D721Med (cell line): ENCODE data around the gene POP7.

Experiments used
- DNase-seq: peaks from one replicate; pipeline ENCODE4 v3.0.0; 2011; ENCODE audit warnings: low spot score; ENCODE audit not compliant: insufficient read length
- FAIRE-seq: peaks from 2 replicates; lab custom pipeline; 2011; peaks lifted over from hg19 to GRCh38; lab: Jason Lieb, UNC
- CTCF ChIP-seq: IDR thresholded peaks from 2 replicates; pipeline ENCODE4 v1.5.1; 2012; ENCODE audit warnings: mild to moderate bottlenecking, control low read depth; ENCODE audit not compliant: insufficient read depth; ENCODE audit errors: missing control alignments

Gene POP7

DNA sequence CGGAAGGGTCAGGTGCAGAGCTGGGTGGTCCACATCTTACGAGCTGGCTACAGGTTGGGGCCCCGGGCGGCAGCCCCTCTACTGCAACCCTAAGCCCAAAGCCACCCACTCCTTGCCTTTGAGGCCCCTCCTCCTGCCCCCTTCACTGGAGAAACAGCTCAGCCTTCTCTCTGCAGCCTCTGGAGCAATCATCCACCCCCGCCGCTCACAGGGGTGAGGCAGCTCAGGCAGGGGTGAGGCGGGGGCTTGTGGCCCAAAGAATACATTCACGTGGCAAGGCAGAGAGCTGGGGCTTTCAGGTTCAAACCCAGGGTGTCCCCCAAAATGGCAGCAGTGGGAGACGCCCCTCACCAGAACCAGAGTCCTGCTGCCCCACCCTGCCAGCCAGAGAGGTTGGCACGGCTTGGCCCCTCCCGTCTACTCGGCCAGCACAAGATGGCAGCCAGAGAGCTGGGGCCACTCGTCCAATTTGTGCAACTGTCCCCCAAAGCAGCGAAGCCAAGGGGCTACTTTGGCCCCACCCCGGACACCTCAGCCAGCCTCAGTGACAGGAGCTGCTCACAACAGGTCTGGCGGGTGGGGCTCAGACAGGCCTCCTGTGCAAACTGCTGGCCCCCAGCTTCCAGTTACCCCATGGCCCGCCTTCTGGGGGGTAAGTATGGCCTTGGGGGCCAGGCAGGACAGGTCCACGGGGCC, 25.2 kb upstream of the POP7 start:
- no peak for TF ChIP-seq CTCF
- DNase-seq (peak; percentile 17), FAIRE-seq (no peak)

- FAIRE-seq (no peak), DNase-seq (peak; percentile 16)
- TF ChIP-seq CTCF = no peak
Measured at GRCh38 chr7:100681491-100682227, 24.3 kb upstream of the POP7 start.

- no peak for FAIRE-seq
- TF ChIP-seq CTCF = no peak
- no peak for DNase-seq
Measured at GRCh38 chr7:100682228-100682741, 23.6 kb upstream of the POP7 start.

DNA sequence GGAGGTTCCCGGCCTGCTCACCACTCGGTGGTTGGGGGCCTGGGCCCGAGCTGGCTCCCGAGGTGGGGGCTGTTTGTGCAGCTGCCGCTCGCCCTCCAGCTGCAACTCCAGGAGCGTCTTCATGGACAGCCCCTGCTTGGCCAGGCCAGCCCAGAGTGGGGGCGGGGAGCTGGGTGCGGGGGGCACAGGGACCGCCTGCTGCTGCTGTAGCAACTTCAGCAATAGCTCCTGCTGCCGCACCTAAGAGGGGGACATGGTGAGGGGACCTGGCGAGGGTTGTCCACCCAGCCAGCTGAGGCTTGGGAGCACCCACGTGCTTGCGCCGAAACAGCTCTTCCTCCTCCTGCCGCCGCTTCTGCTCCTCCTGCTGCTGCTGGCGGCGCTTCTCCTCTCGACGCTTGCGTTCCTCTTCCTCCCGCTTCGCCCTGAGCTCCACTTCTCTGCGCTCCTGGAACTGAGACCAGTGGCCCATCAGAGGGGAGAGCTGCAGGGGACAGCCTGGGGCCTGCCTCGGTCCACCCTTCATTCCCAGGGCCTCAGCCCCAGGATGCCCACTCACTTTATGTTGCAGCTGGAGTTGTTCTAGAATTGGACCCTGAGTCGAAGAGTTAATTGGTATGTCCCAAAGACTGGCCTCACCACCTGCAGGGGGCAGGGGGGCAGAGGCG, 22.8 kb upstream of the POP7 start:
- no peak for DNase-seq
- no peak for FAIRE-seq
- no peak for TF ChIP-seq CTCF

GRCh38 chr7:100683659-100684533, 22.0 kb upstream of the POP7 start:
- DNase-seq (no peak), FAIRE-seq (no peak)
- TF ChIP-seq CTCF = no peak

GRCh38 chr7:100684534-100685042, 21.3 kb upstream of the POP7 start:
- peak; percentile 3 for DNase-seq
- no peak for FAIRE-seq
- no peak for TF ChIP-seq CTCF
